Kidney epithelial cell (primary cell): ENCODE results near the gene PDZRN4. TPM values are rescaled to one million over a fixed set of nuclear protein-coding genes. Genes with fewer than 3 reads are reported as not detected.

Source experiments
- DNase-seq: peaks from one replicate; pipeline ENCODE4 v3.0.0-alpha.2; 2010; ENCODE audit warnings: low read depth
- H3K27me3 ChIP-seq: 2 replicates; pipeline ENCODE4 v1.6.0; 2011; ENCODE audit warnings: low read length; ENCODE audit not compliant: control insufficient read depth, insufficient read depth
- H3K36me3 ChIP-seq: 2 replicates; pipeline ENCODE4 v1.5.1; 2011; ENCODE audit warnings: low read length; ENCODE audit not compliant: control insufficient read depth, insufficient read depth
- H3K4me3 ChIP-seq: 2 replicates; pipeline ENCODE4 v1.5.1; 2011; ENCODE audit warnings: low read depth, mild to moderate bottlenecking, control low read depth, low read length
- CTCF ChIP-seq: IDR thresholded peaks from 2 replicates; pipeline ENCODE4 v1.5.1; 2011; ENCODE audit warnings: mild to moderate bottlenecking, moderate library complexity, low read length, control low read depth, inconsistent platforms; ENCODE audit not compliant: insufficient read depth, poor library complexity, severe bottlenecking
- total RNA-seq: library from RNA; depleted of rRNA; stranded (reverse); fragments of >200 nt; gene quantifications from 2 replicates; pipeline ENCODE4 v1.2.3, GENCODE V29; 2015

The PDZRN4 gene
- total RNA-seq, 1 donor from 2014 or later: not detected

DNA sequence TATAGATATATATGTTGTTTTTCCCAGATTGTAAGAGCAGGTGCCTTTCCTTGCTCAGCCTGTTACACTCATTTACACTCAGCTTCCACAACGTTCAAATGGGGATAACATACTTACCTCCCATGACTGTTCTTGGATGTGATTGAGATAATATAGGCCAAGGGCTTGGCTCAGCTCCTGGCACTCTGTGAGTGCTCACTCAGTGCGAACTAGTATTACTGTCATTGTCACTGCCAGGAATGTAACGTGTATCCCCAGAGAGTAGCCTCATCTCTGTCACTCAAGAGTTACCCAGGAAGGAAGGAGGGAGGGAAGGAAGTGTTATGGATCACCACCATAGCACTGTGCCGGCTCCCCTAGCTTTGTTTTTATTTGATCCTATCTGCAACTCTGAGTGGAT lies 307.9 kb downstream of the PDZRN4 start:
- DNase-seq: no peak
- Histone ChIP-seq H3K27me3 (no peaks in the 10 kb centered on the region), H3K4me3 (no peak overlapping the region), H3K36me3 (no peaks in the 10 kb centered on the region)
- TF ChIP-seq CTCF: no peak

- no peak overlapping the region for H3K4me3 ChIP-seq
- no peaks in the 10 kb centered on the region for H3K27me3 ChIP-seq
- no peak for DNase-seq
These were observed 309.3 kb downstream of the PDZRN4 start for GRCh38 chr12:41497409-41497808.

GRCh38 chr12:41504976-41505375 lies 316.9 kb downstream of the PDZRN4 start:
- H3K4me3 ChIP-seq: no peak overlapping the region
- H3K36me3 ChIP-seq: no peaks in the 10 kb centered on the region
- no peaks in the 10 kb centered on the region for H3K27me3 ChIP-seq
- no peak for TF ChIP-seq CTCF
- DNase-seq: no peak

More at GRCh38 chr12:41497409-41497808, 309.3 kb downstream of the PDZRN4 start:
- TF ChIP-seq CTCF: no peak
- no peaks in the 10 kb centered on the region for H3K36me3 ChIP-seq

GRCh38 chr12:41507286-41507685 lies 319.2 kb downstream of the PDZRN4 start:
- no peak for DNase-seq
- Histone ChIP-seq H3K4me3 (no peak overlapping the region), H3K36me3 (no peaks in the 10 kb centered on the region), H3K27me3 (no peaks in the 10 kb centered on the region)
- no peak for TF ChIP-seq CTCF

- no peak for TF ChIP-seq CTCF
- DNase-seq: peak; percentile 26
These were observed 321.3 kb downstream of the PDZRN4 start for GRCh38 chr12:41509271-41510055.

GRCh38 chr12:41510470-41510869 lies 322.4 kb downstream of the PDZRN4 start:
- DNase-seq: no peak
- TF ChIP-seq CTCF: no peak
- Histone ChIP-seq H3K4me3 (no peak overlapping the region), H3K36me3 (no peaks in the 10 kb centered on the region), H3K27me3 (no peaks in the 10 kb centered on the region)

More at GRCh38 chr12:41509271-41510055, 321.3 kb downstream of the PDZRN4 start:
- Histone ChIP-seq H3K36me3 (no peaks in the 10 kb centered on the region), H3K4me3 (no peak overlapping the region), H3K27me3 (no peaks in the 10 kb centered on the region)
